Caki2 (cell line): ENCODE measurements around the gene TRAPPC3L. TPM values are rescaled to one million over a fixed set of nuclear protein-coding genes. Genes with fewer than 3 reads are reported as not detected.

Experiments used
- DNase-seq: peaks from one replicate; pipeline ENCODE4 v3.0.0-alpha.2; 2015; ENCODE audit warnings: low read depth
- in situ Hi-C: cut with HindIII; loops from 2 replicates; pipeline ENCODE4 v1.10.0; 2016; ENCODE audit warnings: low sequenced_read_pairs, low pct_unique_long_range_greater_than_20kb, mixed read lengths
- total RNA-seq: library from RNA; depleted of rRNA; stranded (reverse); fragments of >200 nt; shearing (Covaris generic); gene quantifications from 2 replicates; pipeline ENCODE4 v1.2.3, GENCODE V29; 2014; ENCODE audit warnings: low replicate concordance

TRAPPC3L gene
- total RNA-seq, 1 experiment from 2014 or later, result not detected

DNA sequence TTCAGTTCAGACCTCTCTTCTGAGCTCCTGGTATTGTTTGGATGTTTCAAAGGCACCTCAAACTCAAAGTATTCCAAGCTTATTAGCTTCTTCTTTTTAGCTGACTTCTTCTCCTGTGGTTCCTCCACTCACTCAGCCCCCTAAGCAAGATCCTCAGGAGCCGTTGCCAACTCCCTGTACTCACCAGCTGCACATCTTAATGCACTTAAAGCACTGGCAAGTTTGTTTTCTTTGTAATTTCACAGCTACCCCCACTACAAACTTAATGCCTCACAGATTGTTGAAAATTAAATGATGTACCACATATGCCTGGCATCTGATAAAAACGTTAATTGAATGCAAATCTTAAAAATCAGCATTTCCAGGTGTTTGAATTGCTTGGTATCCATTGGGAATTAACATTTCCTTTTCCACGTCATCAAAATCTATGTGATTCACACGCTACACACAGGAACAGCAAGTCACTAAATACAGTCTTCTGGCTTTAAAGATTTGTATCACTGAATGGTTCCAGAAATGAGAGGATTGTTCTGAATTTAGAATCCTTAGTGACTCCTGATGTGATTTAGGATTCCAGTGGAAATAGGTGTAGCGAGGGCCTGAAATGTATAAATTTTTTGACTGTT lies 59.8 kb downstream of the TRAPPC3L start:
- no peak for DNase-seq
- in situ Hi-C loops, result no loop called here

DNA sequence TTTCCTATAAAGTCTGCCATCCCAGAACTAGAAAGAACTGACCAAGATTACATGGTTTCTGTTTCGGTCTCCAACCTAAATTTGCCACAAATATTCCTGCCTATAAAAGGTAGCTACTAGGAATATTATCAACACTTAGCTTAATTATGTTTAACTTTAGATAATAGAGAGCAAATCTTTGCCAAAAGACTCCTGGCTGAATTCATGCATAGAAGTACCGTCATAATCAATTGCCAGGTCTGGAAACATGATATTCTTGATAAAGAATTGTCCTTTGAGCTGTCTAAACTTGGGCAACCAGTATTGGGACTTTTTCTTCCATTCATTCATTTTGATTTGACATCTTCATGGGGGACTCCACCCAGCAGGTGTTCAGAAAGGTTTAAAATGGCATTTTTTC lies 61.9 kb downstream of the TRAPPC3L start:
- in situ Hi-C loops, result no loop called here
- DNase-seq, result no peak

DNA sequence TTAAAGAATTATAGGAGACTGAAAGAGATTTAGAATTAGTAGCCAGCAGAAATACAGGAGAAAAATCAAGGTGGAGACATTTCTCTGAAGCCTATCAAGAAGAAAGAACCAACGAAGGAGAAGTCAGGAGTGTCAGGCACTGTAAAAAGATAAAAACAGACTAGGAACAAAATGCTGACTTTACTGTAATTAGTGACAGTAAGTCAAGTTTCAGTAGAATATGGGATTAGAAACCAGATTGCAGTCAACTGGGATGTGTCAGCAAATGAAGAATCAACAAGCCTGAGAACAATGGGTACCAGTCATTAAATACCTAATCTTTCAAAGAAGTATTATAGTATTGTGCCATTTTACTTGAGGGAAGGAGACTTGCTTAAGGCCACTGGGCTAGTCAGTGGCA lies 62.7 kb downstream of the TRAPPC3L start:
- no peak for DNase-seq
- in situ Hi-C loops, result no loop called here

DNA sequence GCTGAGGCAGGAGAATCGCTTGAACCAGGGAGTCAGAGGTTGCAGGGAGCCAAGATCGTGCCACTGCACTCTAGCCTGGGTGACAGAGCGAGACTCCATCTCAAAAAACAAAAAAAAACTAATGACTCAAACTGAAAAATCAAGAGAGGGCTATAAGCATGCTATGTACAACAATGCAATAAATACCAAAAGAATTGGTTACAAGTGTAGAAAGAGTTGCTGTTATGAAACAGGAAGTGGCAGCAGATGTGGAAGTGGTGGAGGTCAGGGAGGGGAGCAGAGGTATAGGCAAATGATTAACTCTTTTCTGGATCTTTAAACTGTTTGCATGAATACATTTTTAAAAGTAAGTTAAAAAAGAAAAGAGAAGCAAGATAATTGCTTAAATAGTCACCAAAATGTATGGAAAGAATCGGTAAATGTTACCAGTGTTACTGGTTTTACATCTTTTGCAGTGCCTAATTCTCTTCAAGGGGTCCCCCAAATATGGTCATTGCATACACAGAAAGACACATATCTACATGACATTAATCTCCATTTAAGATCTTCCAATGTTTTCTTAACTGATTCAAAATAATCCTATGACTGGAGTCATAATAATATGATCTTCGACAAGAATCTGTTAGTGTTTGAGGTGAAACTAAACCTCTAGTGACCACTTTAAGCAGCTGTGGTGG lies 69.3 kb downstream of the TRAPPC3L start:
- in situ Hi-C loops, result no loop called here
- DNase-seq, result no peak

- in situ Hi-C loops, result no loop called here
- no peak for DNase-seq
Observed at GRCh38 chr6:116475141-116475540, 70.3 kb downstream of the TRAPPC3L start.

DNA sequence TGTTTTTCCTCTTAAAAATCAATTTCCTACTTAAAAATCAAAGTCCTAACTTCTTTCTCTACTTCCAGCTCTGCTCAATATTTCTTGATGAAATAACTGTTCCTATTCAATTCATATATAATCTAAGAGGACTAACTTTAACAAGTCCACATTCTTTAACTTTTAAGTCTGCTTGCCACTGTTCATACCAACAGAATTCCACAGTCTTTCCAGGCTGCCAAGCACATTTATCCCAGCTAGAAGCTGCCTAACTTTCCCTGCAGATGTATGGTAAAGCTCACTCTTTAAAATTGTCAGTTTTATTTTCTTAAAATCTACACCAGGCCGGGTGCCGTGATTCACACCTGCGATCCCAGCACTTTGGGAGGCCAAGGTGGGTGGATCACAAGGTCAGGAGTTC lies 72.8 kb downstream of the TRAPPC3L start:
- in situ Hi-C loops, result no loop called here
- no peak for DNase-seq

DNA sequence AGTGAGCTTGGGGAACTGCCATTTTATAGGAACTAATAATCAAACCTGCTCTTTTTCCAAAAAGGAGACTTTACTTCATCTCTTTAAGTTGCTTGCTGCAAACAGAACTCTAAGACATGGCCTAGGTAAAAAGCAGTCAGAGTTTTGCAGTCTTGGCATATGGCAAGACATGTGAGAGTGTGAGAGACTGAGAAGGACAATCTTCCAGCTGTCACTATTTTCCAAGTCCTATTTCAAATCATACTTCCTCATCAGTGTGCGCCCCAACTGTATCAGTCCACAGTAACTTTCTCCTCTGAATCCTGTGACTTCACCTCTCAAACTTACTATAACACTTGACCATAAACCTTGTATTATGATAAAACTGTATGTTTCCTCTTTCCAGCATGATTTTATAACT lies 74.0 kb downstream of the TRAPPC3L start:
- DNase-seq, result no peak
- in situ Hi-C loops, result no loop called here

- DNase-seq, result no peak
- in situ Hi-C loops, result no loop called here
Observed at GRCh38 chr6:116468293-116468692, 77.2 kb downstream of the TRAPPC3L start.

DNA sequence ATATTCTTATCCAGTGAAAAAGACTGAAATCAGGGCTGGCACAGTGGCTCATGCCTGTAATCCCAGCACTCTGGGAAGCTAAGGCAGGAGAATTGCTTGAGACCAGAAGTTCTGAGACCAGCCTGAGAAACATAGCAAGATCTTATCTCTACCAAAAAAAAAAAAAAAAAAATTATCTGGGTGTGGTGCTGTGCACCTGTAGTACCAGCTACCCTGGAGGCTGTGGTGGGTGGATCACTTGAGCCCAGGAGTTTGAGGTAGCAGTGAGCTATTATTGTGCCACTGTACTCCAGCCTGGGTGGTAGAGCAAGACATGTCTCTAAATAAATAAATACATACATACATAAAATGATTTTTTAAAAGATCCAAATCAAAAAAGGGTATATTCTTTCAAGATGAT lies 78.0 kb downstream of the TRAPPC3L start:
- DNase-seq, result no peak
- in situ Hi-C loops, result no loop called here

DNA sequence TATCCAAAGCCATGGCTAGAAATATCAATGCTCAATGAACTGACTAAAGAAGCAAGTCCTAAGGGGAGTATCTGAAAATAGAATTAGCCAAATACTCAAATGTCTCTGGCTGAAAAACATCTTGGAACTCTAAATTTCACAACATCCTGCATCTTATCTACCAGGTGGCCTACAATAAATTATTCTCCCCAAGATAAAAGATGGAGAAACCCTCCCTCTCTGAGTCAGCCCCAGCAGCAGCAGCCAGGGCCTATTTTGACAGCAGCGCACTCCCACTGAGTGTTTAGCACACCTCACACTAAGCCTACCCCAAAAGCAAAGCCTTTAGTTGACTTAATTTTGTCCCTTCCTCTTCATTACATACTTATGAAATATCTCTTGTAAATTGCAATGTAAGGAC lies 78.4 kb downstream of the TRAPPC3L start:
- DNase-seq, result no peak
- in situ Hi-C loops, result no loop called here

DNA sequence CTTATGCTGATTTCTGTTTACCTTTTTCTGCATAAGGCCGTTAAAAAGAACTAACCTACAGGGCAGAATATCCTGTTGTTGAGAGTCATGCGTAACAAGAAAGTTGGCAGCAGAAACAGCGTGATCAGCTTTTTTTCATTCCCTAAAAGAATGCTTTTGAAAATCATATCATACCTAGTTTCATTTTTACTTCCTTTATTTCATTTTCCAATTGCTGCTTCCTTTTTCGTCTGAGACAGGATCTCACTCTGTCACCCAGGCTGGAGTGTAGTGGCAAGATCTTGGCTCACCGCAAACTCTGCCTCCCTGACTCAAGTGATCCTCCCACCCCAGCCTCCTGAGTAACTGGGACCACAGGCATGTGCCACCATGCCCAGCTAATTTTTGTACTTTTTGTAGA lies 80.2 kb downstream of the TRAPPC3L start:
- in situ Hi-C loops, result no loop called here
- DNase-seq, result no peak

GRCh38 chr6:116463301-116463700 lies 82.2 kb downstream of the TRAPPC3L start:
- in situ Hi-C loops, result no loop called here

DNA sequence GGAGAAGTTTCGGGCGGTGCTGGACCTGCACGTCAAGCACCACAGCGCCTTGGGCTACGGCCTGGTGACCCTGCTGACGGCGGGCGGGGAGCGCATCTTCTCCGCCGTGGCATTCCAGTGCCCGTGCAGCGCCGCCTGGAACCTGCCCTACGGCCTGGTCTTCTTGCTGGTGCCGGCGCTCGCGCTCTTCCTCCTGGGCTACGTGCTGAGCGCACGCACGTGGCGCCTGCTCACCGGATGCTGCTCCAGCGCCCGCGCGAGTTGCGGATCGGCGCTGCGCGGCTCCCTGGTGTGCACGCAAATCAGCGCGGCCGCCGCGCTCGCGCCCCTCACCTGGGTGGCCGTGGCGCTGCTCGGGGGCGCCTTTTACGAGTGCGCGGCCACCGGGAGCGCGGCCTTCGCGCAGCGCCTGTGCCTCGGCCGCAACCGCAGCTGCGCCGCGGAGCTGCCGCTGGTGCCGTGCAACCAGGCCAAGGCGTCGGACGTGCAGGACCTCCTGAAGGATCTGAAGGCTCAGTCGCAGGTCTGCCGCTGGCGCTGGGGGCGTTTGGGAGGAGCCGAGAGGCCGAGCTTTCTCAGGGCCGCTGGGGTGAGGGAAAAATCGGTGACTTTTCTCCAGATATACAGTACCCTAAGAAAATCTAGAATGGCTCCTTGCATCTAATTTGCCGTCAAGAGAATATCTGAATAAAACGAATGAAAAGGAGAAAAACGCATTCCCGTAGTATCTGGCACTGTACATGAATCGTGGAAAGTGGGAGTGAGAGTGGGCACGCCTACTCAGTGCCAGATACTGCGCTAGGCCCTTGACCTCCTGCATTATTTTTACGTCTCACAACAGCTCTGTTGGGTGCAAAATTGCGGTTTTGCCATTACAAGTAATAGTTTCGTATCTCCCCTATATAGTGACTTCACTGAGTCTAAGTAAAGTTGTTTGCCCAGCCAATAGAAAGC lies 83.3 kb downstream of the TRAPPC3L start:
- DNase-seq, result no peak
- in situ Hi-C loops, result no loop called here

More at GRCh38 chr6:116463301-116463700, 82.2 kb downstream of the TRAPPC3L start:
- DNase-seq, result no peak

GRCh38 chr6:116461331-116461931 lies 84.1 kb downstream of the TRAPPC3L start, which contains the start of gene CALHM6:
TSS of gene CALHM6 (plus strand) at chr6:116461375. CDS start at chr6:116461930, 555 bp downstream.
- in situ Hi-C loops, result no loop called here
- no peak for DNase-seq

DNA sequence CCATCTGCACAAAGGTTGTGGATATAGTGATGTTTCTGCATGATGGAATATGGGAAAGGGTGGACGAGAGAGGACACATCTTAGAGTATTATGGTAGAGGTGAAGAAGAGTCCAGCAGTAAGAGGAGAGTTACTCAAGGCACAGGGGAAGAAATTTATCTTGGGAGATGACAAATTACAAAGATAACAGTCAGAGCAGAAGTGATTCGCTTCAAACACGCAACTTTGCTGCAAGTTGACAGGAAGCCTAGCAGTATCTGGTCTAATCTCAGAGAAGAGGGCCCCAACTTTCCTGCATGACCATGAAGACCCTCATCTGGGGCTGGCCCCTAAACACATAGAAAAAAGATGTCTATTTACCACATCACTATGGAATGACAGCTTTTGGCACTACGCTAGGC lies 85.6 kb downstream of the TRAPPC3L start:
- DNase-seq, result no peak
- in situ Hi-C loops, result no loop called here

- DNase-seq, result no peak
- in situ Hi-C loops, result no loop called here
Observed at GRCh38 chr6:116458264-116458663, 87.2 kb downstream of the TRAPPC3L start.

DNA sequence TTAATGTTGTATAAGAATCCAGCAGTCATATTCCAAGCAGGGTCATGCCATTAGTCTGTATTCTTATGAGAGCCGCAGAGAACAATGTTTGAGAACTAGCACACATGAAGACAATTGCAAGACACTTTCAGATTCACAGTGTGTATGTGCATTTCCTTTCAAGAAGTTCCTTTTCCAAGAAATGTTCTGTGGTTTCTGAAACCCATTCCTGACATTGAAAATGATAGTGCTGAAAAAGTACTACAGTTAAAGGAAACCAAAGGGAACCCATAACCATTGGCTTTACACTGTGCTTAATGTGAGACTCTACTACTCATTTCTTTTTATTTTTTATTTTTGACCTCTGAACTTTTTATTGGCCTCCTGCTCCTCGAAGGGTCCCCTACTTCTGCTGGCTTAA lies 88.6 kb downstream of the TRAPPC3L start:
- in situ Hi-C loops, result no loop called here
- no peak for DNase-seq

DNA sequence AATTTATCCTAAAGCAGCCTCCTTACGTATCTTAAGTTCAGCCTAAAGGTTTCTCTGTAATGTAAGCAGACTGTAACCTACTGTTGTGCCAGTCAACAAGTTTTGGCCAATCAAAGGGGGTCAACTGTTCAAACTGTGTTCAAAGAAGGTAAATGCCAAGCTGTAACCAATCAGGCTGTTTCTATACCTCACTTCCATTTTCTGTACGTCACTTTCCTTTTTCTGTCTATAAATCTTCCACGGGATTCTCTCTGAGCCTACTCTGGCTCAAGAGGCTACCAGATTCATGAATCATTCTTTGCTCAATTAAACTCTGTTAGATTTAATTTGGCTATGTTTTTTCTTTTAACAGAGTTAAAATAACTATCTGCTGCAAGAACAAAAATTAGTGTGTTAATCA lies 89.4 kb downstream of the TRAPPC3L start:
- no peak for DNase-seq
- in situ Hi-C loops, result no loop called here

- DNase-seq, result no peak
- in situ Hi-C loops, result no loop called here
Observed at GRCh38 chr6:116452531-116452930, 93.0 kb downstream of the TRAPPC3L start.
